ENCODE results near the gene TMEM88.
"Not testable (repeated sequence)": the region's sequence is repeated elsewhere in the genome, so short reads cannot be mapped to it uniquely, and the experiment has no call there.

TMEM88 gene

GRCh38 chr17:7854851-7855659 lies at the start of gene TMEM88:
TSS of gene TMEM88 (plus strand) at chr17:7855066. CDS start at chr17:7855075, 9 bp downstream.
- Histone ChIP-seq H3K4me3 (ENCODE audit: low read depth, low read length) (peak within 1 kb of the TSS; percentile 95), H3K36me3 (ENCODE audit: control insufficient read depth, insufficient read depth, low read length) (peaks cover 7% of the 10 kb centered on the region), H3K9me3 (ENCODE audit: control insufficient read depth, insufficient read depth, low read length) (no peaks in the 10 kb centered on the region), H3K27me3 (ENCODE audit: control insufficient read depth, insufficient read depth, low read length) (peaks cover 52% of the 10 kb centered on the region), H3K4me1 (ENCODE audit: control insufficient read depth, insufficient read depth, low read length) (peaks cover 8% of the 10 kb centered on the region), H3K9ac (ENCODE audit: low read depth, low read length) (no peak within 1 kb of the TSS)

- Histone ChIP-seq H3K27me3 (ENCODE audit: control insufficient read depth, insufficient read depth, low read length) (no peaks in the 10 kb centered on the region), H3K9me3 (ENCODE audit: control insufficient read depth, insufficient read depth, low read length) (no peaks in the 10 kb centered on the region), H3K36me3 (ENCODE audit: control insufficient read depth, insufficient read depth, low read length) (no peaks in the 10 kb centered on the region), H3K4me3 (ENCODE audit: low read depth, low read length) (no peak overlapping the region), H3K4me1 (ENCODE audit: control insufficient read depth, insufficient read depth, low read length) (no peaks in the 10 kb centered on the region), H3K9ac (ENCODE audit: low read depth, low read length) (no peak overlapping the region)
Measured at GRCh38 chr17:7806587-7806986, 48.3 kb upstream of the TMEM88 start.

GRCh38 chr17:7807206-7807605 lies 47.7 kb upstream of the TMEM88 start:
- H3K9me3 ChIP-seq (ENCODE audit: control insufficient read depth, insufficient read depth, low read length): no peaks in the 10 kb centered on the region
- no peak overlapping the region for H3K4me3 ChIP-seq (ENCODE audit: low read depth, low read length)

GRCh38 chr17:7809086-7809790 lies 45.6 kb upstream of the TMEM88 start:
- no peak overlapping the region for H3K9ac ChIP-seq (ENCODE audit: low read depth, low read length)
- no peaks in the 10 kb centered on the region for H3K4me1 ChIP-seq (ENCODE audit: control insufficient read depth, insufficient read depth, low read length)
- no peaks in the 10 kb centered on the region for H3K9me3 ChIP-seq (ENCODE audit: control insufficient read depth, insufficient read depth, low read length)
- no peaks in the 10 kb centered on the region for H3K36me3 ChIP-seq (ENCODE audit: control insufficient read depth, insufficient read depth, low read length)
- no peaks in the 10 kb centered on the region for H3K27me3 ChIP-seq (ENCODE audit: control insufficient read depth, insufficient read depth, low read length)
- H3K4me3 ChIP-seq (ENCODE audit: low read depth, low read length): no peak overlapping the region

More at GRCh38 chr17:7807206-7807605, 47.7 kb upstream of the TMEM88 start:
- Histone ChIP-seq H3K36me3 (ENCODE audit: control insufficient read depth, insufficient read depth, low read length) (no peaks in the 10 kb centered on the region), H3K9ac (ENCODE audit: low read depth, low read length) (no peak overlapping the region), H3K27me3 (ENCODE audit: control insufficient read depth, insufficient read depth, low read length) (no peaks in the 10 kb centered on the region), H3K4me1 (ENCODE audit: control insufficient read depth, insufficient read depth, low read length) (no peaks in the 10 kb centered on the region)

GRCh38 chr17:7809791-7810343 lies 45.0 kb upstream of the TMEM88 start:
- not testable (repeated sequence) for H3K27me3 ChIP-seq (ENCODE audit: control insufficient read depth, insufficient read depth, low read length); H3K9me3 ChIP-seq (ENCODE audit: control insufficient read depth, insufficient read depth, low read length); H3K4me3 ChIP-seq (ENCODE audit: low read depth, low read length); H3K36me3 ChIP-seq (ENCODE audit: control insufficient read depth, insufficient read depth, low read length); H3K4me1 ChIP-seq (ENCODE audit: control insufficient read depth, insufficient read depth, low read length); H3K9ac ChIP-seq (ENCODE audit: low read depth, low read length)

- Histone ChIP-seq H3K27me3 (ENCODE audit: control insufficient read depth, insufficient read depth, low read length) (no peaks in the 10 kb centered on the region), H3K9ac (ENCODE audit: low read depth, low read length) (no peak overlapping the region), H3K4me1 (ENCODE audit: control insufficient read depth, insufficient read depth, low read length) (no peaks in the 10 kb centered on the region), H3K4me3 (ENCODE audit: low read depth, low read length) (no peak overlapping the region), H3K9me3 (ENCODE audit: control insufficient read depth, insufficient read depth, low read length) (no peaks in the 10 kb centered on the region), H3K36me3 (ENCODE audit: control insufficient read depth, insufficient read depth, low read length) (no peaks in the 10 kb centered on the region)
Measured at GRCh38 chr17:7811251-7811650, 43.6 kb upstream of the TMEM88 start.

GRCh38 chr17:7814969-7815368 lies 39.9 kb upstream of the TMEM88 start:
- no peak overlapping the region for H3K4me3 ChIP-seq (ENCODE audit: low read depth, low read length)
- H3K9ac ChIP-seq (ENCODE audit: low read depth, low read length): no peak overlapping the region
- H3K9me3 ChIP-seq (ENCODE audit: control insufficient read depth, insufficient read depth, low read length): no peaks in the 10 kb centered on the region
- no peaks in the 10 kb centered on the region for H3K4me1 ChIP-seq (ENCODE audit: control insufficient read depth, insufficient read depth, low read length)
- H3K27me3 ChIP-seq (ENCODE audit: control insufficient read depth, insufficient read depth, low read length): no peaks in the 10 kb centered on the region
- no peaks in the 10 kb centered on the region for H3K36me3 ChIP-seq (ENCODE audit: control insufficient read depth, insufficient read depth, low read length)

- Histone ChIP-seq H3K9ac (ENCODE audit: low read depth, low read length) (no peak overlapping the region), H3K36me3 (ENCODE audit: control insufficient read depth, insufficient read depth, low read length) (no peaks in the 10 kb centered on the region), H3K27me3 (ENCODE audit: control insufficient read depth, insufficient read depth, low read length) (no peaks in the 10 kb centered on the region), H3K4me3 (ENCODE audit: low read depth, low read length) (no peak overlapping the region), H3K4me1 (ENCODE audit: control insufficient read depth, insufficient read depth, low read length) (no peaks in the 10 kb centered on the region), H3K9me3 (ENCODE audit: control insufficient read depth, insufficient read depth, low read length) (no peaks in the 10 kb centered on the region)
Measured at GRCh38 chr17:7816926-7817642, 37.8 kb upstream of the TMEM88 start.

- H3K36me3 ChIP-seq (ENCODE audit: control insufficient read depth, insufficient read depth, low read length): no peaks in the 10 kb centered on the region
- no peaks in the 10 kb centered on the region for H3K4me1 ChIP-seq (ENCODE audit: control insufficient read depth, insufficient read depth, low read length)
- H3K9ac ChIP-seq (ENCODE audit: low read depth, low read length): no peak overlapping the region
- H3K9me3 ChIP-seq (ENCODE audit: control insufficient read depth, insufficient read depth, low read length): no peaks in the 10 kb centered on the region
- no peak overlapping the region for H3K4me3 ChIP-seq (ENCODE audit: low read depth, low read length)
- no peaks in the 10 kb centered on the region for H3K27me3 ChIP-seq (ENCODE audit: control insufficient read depth, insufficient read depth, low read length)
Measured at GRCh38 chr17:7817643-7817964, 37.3 kb upstream of the TMEM88 start.

- no peaks in the 10 kb centered on the region for H3K27me3 ChIP-seq (ENCODE audit: control insufficient read depth, insufficient read depth, low read length)
- H3K4me3 ChIP-seq (ENCODE audit: low read depth, low read length): no peak overlapping the region
- no peaks in the 10 kb centered on the region for H3K4me1 ChIP-seq (ENCODE audit: control insufficient read depth, insufficient read depth, low read length)
- H3K36me3 ChIP-seq (ENCODE audit: control insufficient read depth, insufficient read depth, low read length): no peaks in the 10 kb centered on the region
- H3K9me3 ChIP-seq (ENCODE audit: control insufficient read depth, insufficient read depth, low read length): no peaks in the 10 kb centered on the region
- no peak overlapping the region for H3K9ac ChIP-seq (ENCODE audit: low read depth, low read length)
Measured at GRCh38 chr17:7818026-7818425, 36.8 kb upstream of the TMEM88 start.

- Histone ChIP-seq H3K9me3 (ENCODE audit: control insufficient read depth, insufficient read depth, low read length) (no peaks in the 10 kb centered on the region), H3K27me3 (ENCODE audit: control insufficient read depth, insufficient read depth, low read length) (peaks cover 8% of the 10 kb centered on the region), H3K36me3 (ENCODE audit: control insufficient read depth, insufficient read depth, low read length) (no peaks in the 10 kb centered on the region), H3K4me3 (ENCODE audit: low read depth, low read length) (no peak overlapping the region), H3K4me1 (ENCODE audit: control insufficient read depth, insufficient read depth, low read length) (no peaks in the 10 kb centered on the region), H3K9ac (ENCODE audit: low read depth, low read length) (no peak overlapping the region)
Measured at GRCh38 chr17:7818746-7819645, 35.9 kb upstream of the TMEM88 start.
